NCI-H1092 treated with DMSO at 0.1 percent for 48 hours (cell line): ENCODE results near the gene MSI1.

ENCODE experiments used
- DNase-seq: peaks from one replicate; lab custom pipeline; 2025; lab: John Stamatoyannopoulos, UW

The MSI1 gene

GRCh38 chr12:120321382-120322202, 47.4 kb downstream of the MSI1 start:
- DNase-seq: no peak

- peak; percentile 97 for DNase-seq
These were observed 51.5 kb downstream of the MSI1 start for GRCh38 chr12:120317224-120318105.

GRCh38 chr12:120316798-120317223, 52.2 kb downstream of the MSI1 start:
- no peak for DNase-seq

- DNase-seq: no peak
These were observed 54.7 kb downstream of the MSI1 start for GRCh38 chr12:120314220-120314619.

- DNase-seq: peak; percentile 88
These were observed 66.8 kb downstream of the MSI1 start, which contains the start of gene SIRT4 for GRCh38 chr12:120301962-120302815. TSS of gene SIRT4 (plus strand) at chr12:120302321. CDS start at chr12:120303562, 1,241 bp downstream.

GRCh38 chr12:120292661-120293531, 76.1 kb downstream of the MSI1 start, which contains the start of gene RNU4-1:
TSS of gene RNU4-1 (minus strand) at chr12:120293237.
- DNase-seq: peak; percentile 88

- peak; percentile 52 for DNase-seq
These were observed 76.6 kb downstream of the MSI1 start for GRCh38 chr12:120292411-120292660.
